ENCODE results near the gene TBX5. TPM values are rescaled to one million over a fixed set of nuclear protein-coding genes. Genes with fewer than 3 reads are reported as not detected.

TBX5 gene
- total and polyA plus RNA-seq, 2 donors (not counting 1 experiment from before 2014, with no cell fraction given): 16.8 to 19.4 TPM

- no peak for TF ChIP-seq CTCF (conservative IDR thresholded peaks at IDR 0.05 in 1 of 2, IDR thresholded peaks at IDR 0.05 in 1 of 2; ENCODE audit: low read depth in 1 of 2, low read length in 2 of 2)
- TF ChIP-seq EZH2 (IDR thresholded peaks at IDR 0.05; ENCODE audit: low read length, missing control alignments): no peak
- peak in 1 of 2 donors; percentile 27 for DNase-seq (ENCODE audit: low read depth in 2 of 2)
- Histone ChIP-seq H3K9me3 (ENCODE audit: control insufficient read depth, insufficient read depth, low read depth, low read length) (no peaks in the 10 kb centered on the region), H3K4me2 (ENCODE audit: extremely low read depth, insufficient read depth, low read length) (peak overlapping the region; percentile 7), H3K27me3 (ENCODE audit: control insufficient read depth, insufficient read depth, low read length) (no peaks in the 10 kb centered on the region), H3K4me3 (replicated peaks in 1 of 4; ENCODE audit: control extremely low read depth in 1 of 4, insufficient read depth in 1 of 4, low read depth in 3 of 4, low read length in 4 of 4) (no peak overlapping the region), H4K20me1 (ENCODE audit: control insufficient read depth, extremely low read depth, insufficient read depth, low read length) (no peaks in the 10 kb centered on the region), H3K9ac (ENCODE audit: insufficient read depth, low read length) (no peak overlapping the region), H3K4me1 (ENCODE audit: control insufficient read depth, extremely low read depth, insufficient read depth, low read length) (peaks cover 5% of the 10 kb centered on the region), H3K36me3 (ENCODE audit: control insufficient read depth, insufficient read depth, low read length) (no peaks in the 10 kb centered on the region), H2AFZ (ENCODE audit: low read length) (no peak overlapping the region), H3K27ac (ENCODE audit: insufficient read depth, low read length) (no peak overlapping the region), H3K79me2 (ENCODE audit: control insufficient read depth, insufficient read depth, low read length) (no peaks in the 10 kb centered on the region)
Measured at GRCh38 chr12:114318984-114319383, 87.0 kb downstream of the TBX5 start.

- Histone ChIP-seq H3K79me2 (ENCODE audit: control insufficient read depth, insufficient read depth, low read length) (no peaks in the 10 kb centered on the region), H3K4me3 (replicated peaks in 1 of 4; ENCODE audit: control extremely low read depth in 1 of 4, insufficient read depth in 1 of 4, low read depth in 3 of 4, low read length in 4 of 4) (no peak overlapping the region), H2AFZ (ENCODE audit: low read length) (no peak overlapping the region), H3K9ac (ENCODE audit: insufficient read depth, low read length) (no peak overlapping the region), H3K9me3 (ENCODE audit: control insufficient read depth, insufficient read depth, low read depth, low read length) (no peaks in the 10 kb centered on the region), H3K27ac (ENCODE audit: insufficient read depth, low read length) (no peak overlapping the region), H3K36me3 (ENCODE audit: control insufficient read depth, insufficient read depth, low read length) (no peaks in the 10 kb centered on the region), H3K4me1 (ENCODE audit: control insufficient read depth, extremely low read depth, insufficient read depth, low read length) (peaks cover 5% of the 10 kb centered on the region), H3K4me2 (ENCODE audit: extremely low read depth, insufficient read depth, low read length) (peak overlapping the region; percentile 25), H4K20me1 (ENCODE audit: control insufficient read depth, extremely low read depth, insufficient read depth, low read length) (no peaks in the 10 kb centered on the region), H3K27me3 (ENCODE audit: control insufficient read depth, insufficient read depth, low read length) (no peaks in the 10 kb centered on the region)
- TF ChIP-seq EZH2 (IDR thresholded peaks at IDR 0.05; ENCODE audit: low read length, missing control alignments) (no peak), CTCF (conservative IDR thresholded peaks at IDR 0.05 in 1 of 2, IDR thresholded peaks at IDR 0.05 in 1 of 2; ENCODE audit: low read depth in 1 of 2, low read length in 2 of 2) (no peak)
- peak; percentile 43 to 90 for DNase-seq (ENCODE audit: low read depth in 2 of 2)
Measured at GRCh38 chr12:114316076-114316475, 89.9 kb downstream of the TBX5 start.

GRCh38 chr12:114314974-114315720, 90.8 kb downstream of the TBX5 start:
- H3K4me1 ChIP-seq (ENCODE audit: control insufficient read depth, extremely low read depth, insufficient read depth, low read length): peaks cover 5% of the 10 kb centered on the region
- no peak overlapping the region for H2AFZ ChIP-seq (ENCODE audit: low read length)
- H3K9ac ChIP-seq (ENCODE audit: insufficient read depth, low read length): no peak overlapping the region
- no peak overlapping the region for H3K4me2 ChIP-seq (ENCODE audit: extremely low read depth, insufficient read depth, low read length)
- H3K9me3 ChIP-seq (ENCODE audit: control insufficient read depth, insufficient read depth, low read depth, low read length): no peaks in the 10 kb centered on the region
- no peak overlapping the region for H3K27ac ChIP-seq (ENCODE audit: insufficient read depth, low read length)
- no peak for DNase-seq (ENCODE audit: low read depth in 2 of 2)
- H3K4me3 ChIP-seq (replicated peaks in 1 of 4; ENCODE audit: control extremely low read depth in 1 of 4, insufficient read depth in 1 of 4, low read depth in 3 of 4, low read length in 4 of 4): no peak overlapping the region
- H4K20me1 ChIP-seq (ENCODE audit: control insufficient read depth, extremely low read depth, insufficient read depth, low read length): no peaks in the 10 kb centered on the region
- no peaks in the 10 kb centered on the region for H3K36me3 ChIP-seq (ENCODE audit: control insufficient read depth, insufficient read depth, low read length)
- H3K79me2 ChIP-seq (ENCODE audit: control insufficient read depth, insufficient read depth, low read length): no peaks in the 10 kb centered on the region
- no peaks in the 10 kb centered on the region for H3K27me3 ChIP-seq (ENCODE audit: control insufficient read depth, insufficient read depth, low read length)
- TF ChIP-seq EZH2 (IDR thresholded peaks at IDR 0.05; ENCODE audit: low read length, missing control alignments) (no peak), CTCF (conservative IDR thresholded peaks at IDR 0.05 in 1 of 2, IDR thresholded peaks at IDR 0.05 in 1 of 2; ENCODE audit: low read depth in 1 of 2, low read length in 2 of 2) (no peak)
